HEK293 (cell line): ENCODE results near the gene PDLIM1.

Source experiments
- CTCF ChIA-PET: fragments of 350-600 bp; formaldehyde crosslinking; extraction: SDS; loops from one replicate; lab custom pipeline; 2021; ENCODE audit warnings: antibody characterized with exemption; lab: Yijun Ruan, JAX
- POLR2A ChIA-PET: fragments of 300-600 bp; formaldehyde crosslinking; extraction: SDS; loops from one replicate; lab custom pipeline; 2020; ENCODE audit warnings: antibody characterized with exemption, inconsistent platforms; lab: Yijun Ruan, JAX
- H3K27ac ChIP-seq: fragments of 200-500 bp; sonication (Bioruptor generic); 2 replicates; pipeline ENCODE4 v1.5.1; 2014; ENCODE audit warnings: low read depth, low read length, control low read depth, inconsistent platforms; ENCODE audit errors: extremely low read depth
- H3K36me3 ChIP-seq, 2 experiments: fragments of 200-500 bp in 1 of 2; sonication (Bioruptor generic) in 1 of 2; 1 replicate in 1 of 2; 2 replicates in 1 of 2; pipeline ENCODE4 v1.5.1; 2014 to 2017; ENCODE audit warnings: inconsistent platforms in 2 of 2, low read length in 2 of 2; ENCODE audit not compliant: control insufficient read depth in 2 of 2, insufficient read depth in 1 of 2
- H3K4me1 ChIP-seq: fragments of 200-500 bp; sonication (Bioruptor generic); 2 replicates; pipeline ENCODE4 v1.5.1; 2014; ENCODE audit warnings: mild to moderate bottlenecking, low read length, inconsistent platforms; ENCODE audit not compliant: control insufficient read depth, insufficient read depth
- H3K4me3 ChIP-seq: 2 replicates; pipeline ENCODE4 v1.5.1; 2011; ENCODE audit warnings: low read depth, mild to moderate bottlenecking, control low read depth, low read length, moderate library complexity
- H3K9me3 ChIP-seq: fragments of 200-500 bp; sonication (Bioruptor generic); 2 replicates; pipeline ENCODE4 v1.5.1; 2014; ENCODE audit warnings: low read depth, low read length, inconsistent platforms; ENCODE audit not compliant: control insufficient read depth, insufficient read depth
- CTCF ChIP-seq: fragments of 450-650 bp; formaldehyde crosslinking; IDR thresholded peaks from 2 replicates; pipeline ENCODE4 v1.5.1; 2016; ENCODE audit warnings: missing biosample characterization, missing genetic modification characterization
- GLIS1 ChIP-seq: fragments of 450-650 bp; formaldehyde crosslinking; IDR thresholded peaks from 2 replicates; pipeline ENCODE4 v1.5.1; 2016; ENCODE audit warnings: missing biosample characterization, missing genetic modification characterization
- HOXC10 ChIP-seq: sonication (generic); formaldehyde crosslinking; IDR thresholded peaks from 2 replicates; pipeline ENCODE4 v1.8.1; 2023; ENCODE audit warnings: mild to moderate bottlenecking, missing genetic modification reagents
- PBX3 ChIP-seq: sonication (generic); formaldehyde crosslinking; IDR thresholded peaks from 2 replicates; pipeline ENCODE4 v1.8.1; 2022; ENCODE audit warnings: mild to moderate bottlenecking, moderate library complexity, missing genetic modification reagents
- REST ChIP-seq: fragments of 450-650 bp; formaldehyde crosslinking; IDR thresholded peaks from 2 replicates; pipeline ENCODE4 v1.5.1; 2016; ENCODE audit warnings: missing biosample characterization, missing genetic modification characterization
- SETDB1 ChIP-seq: IDR thresholded peaks from one replicate; pipeline ENCODE4 v1.6.1; 2017; ENCODE audit warnings: mild to moderate bottlenecking, low read length, moderate library complexity, mixed read lengths; ENCODE audit not compliant: insufficient read length
- ZFP37 ChIP-seq: fragments of 450-650 bp; formaldehyde crosslinking; IDR thresholded peaks from 2 replicates; pipeline ENCODE4 v1.5.1; 2016; ENCODE audit warnings: missing biosample characterization, missing genetic modification characterization
- ZNF114 ChIP-seq: fragments of 450-650 bp; formaldehyde crosslinking; IDR thresholded peaks from 2 replicates; pipeline ENCODE4 v1.5.0; 2017; ENCODE audit warnings: missing biosample characterization, missing genetic modification characterization
- ZNF16 ChIP-seq: fragments of 450-650 bp; formaldehyde crosslinking; IDR thresholded peaks from 2 replicates; pipeline ENCODE4 v1.5.1; 2016; ENCODE audit warnings: low read depth, missing biosample characterization, missing genetic modification characterization
- ZNF169 ChIP-seq: fragments of 450-650 bp; formaldehyde crosslinking; IDR thresholded peaks from 2 replicates; pipeline ENCODE4 v1.5.1; 2016; ENCODE audit warnings: missing biosample characterization, missing genetic modification characterization
- ZNF280D ChIP-seq: fragments of 450-650 bp; formaldehyde crosslinking; IDR thresholded peaks from 2 replicates; pipeline ENCODE4 v1.5.1; 2016; ENCODE audit warnings: missing biosample characterization, missing genetic modification characterization
- ZNF501 ChIP-seq: fragments of 450-650 bp; formaldehyde crosslinking; IDR thresholded peaks from 2 replicates; pipeline ENCODE4 v1.5.1; 2016; ENCODE audit warnings: missing biosample characterization, missing genetic modification characterization
- ZNF544 ChIP-seq: fragments of 450-650 bp; formaldehyde crosslinking; IDR thresholded peaks from 2 replicates; pipeline ENCODE4 v1.5.0; 2017; ENCODE audit warnings: missing biosample characterization, missing genetic modification characterization
- ZNF561 ChIP-seq: fragments of 450-650 bp; IDR thresholded peaks from 2 replicates; pipeline ENCODE4 v1.5.1; 2018; ENCODE audit warnings: missing biosample characterization, missing genetic modification characterization, borderline replicate concordance
- ZNF626 ChIP-seq: fragments of 450-650 bp; sonication (Bioruptor Pico); formaldehyde crosslinking; IDR thresholded peaks from 2 replicates; pipeline ENCODE4 v1.5.1; 2018; ENCODE audit warnings: missing biosample characterization, missing genetic modification characterization, inconsistent platforms
- ZNF658 ChIP-seq: fragments of 450-650 bp; formaldehyde crosslinking; IDR thresholded peaks from 2 replicates; pipeline ENCODE4; 2016; ENCODE audit warnings: missing biosample characterization, missing genetic modification characterization
- ZNF677 ChIP-seq: fragments of 450-650 bp; IDR thresholded peaks from 2 replicates; pipeline ENCODE4 v1.5.0; 2018; ENCODE audit warnings: missing biosample characterization, mild to moderate bottlenecking, missing genetic modification characterization, moderate library complexity
- ZXDB ChIP-seq: fragments of 450-650 bp; formaldehyde crosslinking; IDR thresholded peaks from 2 replicates; pipeline ENCODE4 v1.5.1; 2016; ENCODE audit warnings: missing biosample characterization, missing genetic modification characterization
- TF ChIP-seq, protein P1 (sequence below): fragments of 450-650 bp; formaldehyde crosslinking; conservative IDR thresholded peaks from 2 replicates; pipeline ENCODE4 v1.5.1; 2016; ENCODE audit warnings: low read depth, missing biosample characterization, missing genetic modification characterization
- TF ChIP-seq, protein P2 (sequence below): fragments of 450-650 bp; formaldehyde crosslinking; IDR thresholded peaks from 2 replicates; pipeline ENCODE4 v1.5.1; 2016; ENCODE audit warnings: missing biosample characterization, missing genetic modification characterization
- TF ChIP-seq, protein P3 (sequence below): fragments of 450-650 bp; formaldehyde crosslinking; optimal IDR thresholded peaks from 2 replicates; pipeline ENCODE3; 2016; ENCODE audit warnings: missing biosample characterization, mild to moderate bottlenecking, missing genetic modification characterization

PDLIM1 gene

GRCh38 chr10:95256268-95256667 lies 34.5 kb downstream of the PDLIM1 start:
- H3K4me3 ChIP-seq = no peak overlapping the region
- no peak overlapping the region for H3K27ac ChIP-seq
- no peaks in the 10 kb centered on the region for H3K4me1 ChIP-seq
- POLR2A ChIA-PET = no interaction called here
- CTCF ChIA-PET = interaction anchor here (2.6 kb wide), 1 partner anchor 9 kb away, joined by 11 read pairs; no protein-coding TSS in a partner anchor
- peaks cover 28 to 43% of the 10 kb centered on the region in 2 experiments for H3K36me3 ChIP-seq
- peak; percentile 49 for TF ChIP-seq SETDB1
- TF ChIP-seq ZNF280D (tag by site-specific recombination) = peak; percentile 75; the same call in 1 of the 2 replicates
- TF ChIP-seq, protein P1, sequence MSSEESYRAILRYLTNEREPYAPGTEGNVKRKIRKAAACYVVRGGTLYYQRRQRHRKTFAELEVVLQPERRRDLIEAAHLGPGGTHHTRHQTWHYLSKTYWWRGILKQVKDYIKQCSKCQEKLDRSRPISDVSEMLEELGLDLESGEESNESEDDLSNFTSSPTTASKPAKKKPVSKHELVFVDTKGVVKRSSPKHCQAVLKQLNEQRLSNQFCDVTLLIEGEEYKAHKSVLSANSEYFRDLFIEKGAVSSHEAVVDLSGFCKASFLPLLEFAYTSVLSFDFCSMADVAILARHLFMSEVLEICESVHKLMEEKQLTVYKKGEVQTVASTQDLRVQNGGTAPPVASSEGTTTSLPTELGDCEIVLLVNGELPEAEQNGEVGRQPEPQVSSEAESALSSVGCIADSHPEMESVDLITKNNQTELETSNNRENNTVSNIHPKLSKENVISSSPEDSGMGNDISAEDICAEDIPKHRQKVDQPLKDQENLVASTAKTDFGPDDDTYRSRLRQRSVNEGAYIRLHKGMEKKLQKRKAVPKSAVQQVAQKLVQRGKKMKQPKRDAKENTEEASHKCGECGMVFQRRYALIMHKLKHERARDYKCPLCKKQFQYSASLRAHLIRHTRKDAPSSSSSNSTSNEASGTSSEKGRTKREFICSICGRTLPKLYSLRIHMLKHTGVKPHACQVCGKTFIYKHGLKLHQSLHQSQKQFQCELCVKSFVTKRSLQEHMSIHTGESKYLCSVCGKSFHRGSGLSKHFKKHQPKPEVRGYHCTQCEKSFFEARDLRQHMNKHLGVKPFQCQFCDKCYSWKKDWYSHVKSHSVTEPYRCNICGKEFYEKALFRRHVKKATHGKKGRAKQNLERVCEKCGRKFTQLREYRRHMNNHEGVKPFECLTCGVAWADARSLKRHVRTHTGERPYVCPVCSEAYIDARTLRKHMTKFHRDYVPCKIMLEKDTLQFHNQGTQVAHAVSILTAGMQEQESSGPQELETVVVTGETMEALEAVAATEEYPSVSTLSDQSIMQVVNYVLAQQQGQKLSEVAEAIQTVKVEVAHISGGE (tag by site-specific recombination) = no peak
- no peak for TF ChIP-seq ZNF114
- TF ChIP-seq ZNF544 (tag by site-specific recombination) = no peak
- TF ChIP-seq, protein P2, sequence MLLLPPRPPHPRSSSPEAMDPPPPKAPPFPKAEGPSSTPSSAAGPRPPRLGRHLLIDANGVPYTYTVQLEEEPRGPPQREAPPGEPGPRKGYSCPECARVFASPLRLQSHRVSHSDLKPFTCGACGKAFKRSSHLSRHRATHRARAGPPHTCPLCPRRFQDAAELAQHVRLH = no peak
- no peaks in the 10 kb centered on the region for H3K9me3 ChIP-seq

GRCh38 chr10:95254629-95255028 lies 36.2 kb downstream of the PDLIM1 start:
- Histone ChIP-seq H3K27ac (no peak overlapping the region), H3K4me1 (no peaks in the 10 kb centered on the region), H3K36me3 (peaks cover 27 to 28% of the 10 kb centered on the region in 2 experiments), H3K9me3 (no peaks in the 10 kb centered on the region), H3K4me3 (no peak overlapping the region)
- ChIA-PET POLR2A (no interaction called here), CTCF (interaction anchor here (0.6 to 1.4 kb wide), 3 partner anchors 120 to 1006 kb away, joined by 3 to 6 read pairs (median 3); no protein-coding TSS in a partner anchor)
- TF ChIP-seq, protein P3, sequence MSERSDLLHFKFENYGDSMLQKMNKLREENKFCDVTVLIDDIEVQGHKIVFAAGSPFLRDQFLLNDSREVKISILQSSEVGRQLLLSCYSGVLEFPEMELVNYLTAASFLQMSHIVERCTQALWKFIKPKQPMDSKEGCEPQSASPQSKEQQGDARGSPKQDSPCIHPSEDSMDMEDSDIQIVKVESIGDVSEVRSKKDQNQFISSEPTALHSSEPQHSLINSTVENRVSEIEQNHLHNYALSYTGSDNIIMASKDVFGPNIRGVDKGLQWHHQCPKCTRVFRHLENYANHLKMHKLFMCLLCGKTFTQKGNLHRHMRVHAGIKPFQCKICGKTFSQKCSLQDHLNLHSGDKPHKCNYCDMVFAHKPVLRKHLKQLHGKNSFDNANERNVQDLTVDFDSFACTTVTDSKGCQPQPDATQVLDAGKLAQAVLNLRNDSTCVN (tag by site-specific recombination) = no peak
- no peak for TF ChIP-seq REST (tag by site-specific recombination)
- TF ChIP-seq ZFP37 (tag by site-specific recombination) = no peak
- TF ChIP-seq ZNF677 = no peak
- TF ChIP-seq GLIS1 (tag by site-specific recombination) = no peak
- no peak for TF ChIP-seq HOXC10 (CRISPR knock-in tag)
- TF ChIP-seq CTCF (tag by site-specific recombination) = no peak
- no peak for TF ChIP-seq ZNF501 (tag by site-specific recombination)
- no peak for TF ChIP-seq ZNF658 (tag by site-specific recombination)
- TF ChIP-seq ZXDB (tag by site-specific recombination) = no peak
- no peak for TF ChIP-seq ZNF169 (tag by site-specific recombination)
- TF ChIP-seq ZNF16 (tag by site-specific recombination) = no peak
- no peak for TF ChIP-seq PBX3 (CRISPR knock-in tag)
- TF ChIP-seq ZNF626 (tag by site-specific recombination) = no peak
- TF ChIP-seq ZNF561 (tag by site-specific recombination) = no peak
